ENCODE results near the gene TFEB. TPM values are rescaled to one million over a fixed set of nuclear protein-coding genes. Genes with fewer than 3 reads are reported as not detected.
A peak's percentile ranks its signal among the peaks of the same experiment; 100 is the strongest.

Gene TFEB
- polyA plus RNA-seq, 4 donors, result 11.5 to 153 (median 27.1) TPM

DNA sequence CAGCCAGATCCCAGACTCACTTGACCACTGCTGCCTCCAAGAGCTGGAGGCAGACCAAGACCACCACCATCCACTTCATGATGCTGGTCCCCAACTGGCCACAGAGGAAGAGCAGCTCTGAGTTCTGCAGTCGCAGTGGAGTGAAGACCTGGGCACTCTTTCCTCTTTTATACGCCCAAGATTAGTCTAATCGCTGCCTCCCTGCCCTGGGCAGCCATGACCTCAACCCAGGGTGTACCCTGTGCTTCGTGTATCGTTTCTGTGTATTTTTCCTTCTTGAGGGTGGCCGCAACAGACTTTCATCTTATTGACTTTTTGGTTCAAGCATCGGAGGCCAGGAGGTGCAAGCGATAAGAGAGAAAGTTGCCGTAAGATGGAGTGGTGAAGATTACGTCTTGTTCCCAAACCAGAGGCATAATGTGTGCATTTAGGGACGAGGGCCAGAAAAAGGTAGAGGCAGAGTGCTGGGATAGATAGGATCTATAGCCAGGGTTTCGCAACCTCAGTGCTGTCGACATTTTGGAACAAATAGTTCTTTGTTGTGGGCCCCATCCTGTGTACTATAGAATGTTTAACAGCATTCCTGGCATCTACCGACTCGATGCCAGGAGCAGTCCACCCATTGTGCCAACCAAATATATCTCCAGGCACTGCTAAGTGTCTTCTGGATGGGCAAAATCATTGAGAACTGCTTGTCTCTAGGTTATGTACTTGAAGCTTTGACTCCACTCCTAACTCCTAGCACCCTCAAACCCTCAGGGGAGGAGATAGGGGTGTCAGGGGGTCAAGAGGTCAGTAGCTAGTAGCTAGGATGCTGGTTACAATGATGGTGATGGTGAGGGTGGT lies 12.1 kb upstream of the TFEB start, which contains the start of gene PGC:
Gene PGC (minus strand): TSS at position 142 of the 846 bp plus-strand sequence. CDS start 63 bp downstream, at position 79.
- WGBS, 3 donors, result 72 to 78% (median 74%) methylated on average over 15 of the region's 15 CpGs
- FAIRE-seq, result no peak

GRCh38 chr6:41746107-41746506 lies 10.7 kb upstream of the TFEB start:
- no peaks in the 10 kb centered on the region for H3K36me3 ChIP-seq (ENCODE audit: control insufficient read depth in 3 of 3, insufficient read depth in 2 of 3, low read depth in 1 of 3, low read length in 3 of 3)
- 42 to 73% (median 60%) methylated on average over 10 of the region's 10 CpGs for WGBS, 3 donors
- H3K27ac ChIP-seq (ENCODE audit: low read depth in 1 of 3, low read length in 2 of 3), result no peak overlapping the region
- no peak overlapping the region for H3K4me3 ChIP-seq (ENCODE audit: low read depth in 1 of 3, low read length in 3 of 3)
- DNase-seq, result no peak
- H3K4me1 ChIP-seq (ENCODE audit: control insufficient read depth in 3 of 3, insufficient read depth in 2 of 3, low read depth in 1 of 3, low read length in 2 of 3), result peaks cover 0 to 12% (median 0%) of the 10 kb centered on the region in 3 donors
- H3K9me3 ChIP-seq (ENCODE audit: control insufficient read depth in 2 of 2, insufficient read depth in 1 of 2, low read depth in 1 of 2, low read length in 1 of 2), result no peaks in the 10 kb centered on the region
- no peaks in the 10 kb centered on the region for H3K27me3 ChIP-seq (ENCODE audit: control insufficient read depth in 3 of 3, insufficient read depth in 3 of 3, low read length in 3 of 3)
- no peak for FAIRE-seq

More for the DNA sequence above, 12.1 kb upstream of the TFEB start, which contains the start of gene PGC:
- Histone ChIP-seq H3K9me3 (ENCODE audit: control insufficient read depth in 2 of 2, insufficient read depth in 1 of 2, low read depth in 1 of 2, low read length in 1 of 2) (no peaks in the 10 kb centered on the region), H3K27ac (ENCODE audit: low read depth in 1 of 3, low read length in 2 of 3) (no peak within 1 kb of the TSS), H3K36me3 (ENCODE audit: control insufficient read depth in 3 of 3, insufficient read depth in 2 of 3, low read depth in 1 of 3, low read length in 3 of 3) (no peaks in the 10 kb centered on the region), H3K27me3 (ENCODE audit: control insufficient read depth in 3 of 3, insufficient read depth in 3 of 3, low read length in 3 of 3) (no peaks in the 10 kb centered on the region), H3K4me1 (ENCODE audit: control insufficient read depth in 3 of 3, insufficient read depth in 2 of 3, low read depth in 1 of 3, low read length in 2 of 3) (no peaks in the 10 kb centered on the region), H3K4me3 (ENCODE audit: low read depth in 1 of 3, low read length in 3 of 3) (no peak within 1 kb of the TSS)
- no peak for DNase-seq

- Histone ChIP-seq H3K9me3 (ENCODE audit: control insufficient read depth in 2 of 2, insufficient read depth in 1 of 2, low read depth in 1 of 2, low read length in 1 of 2) (no peaks in the 10 kb centered on the region), H3K36me3 (ENCODE audit: control insufficient read depth in 3 of 3, insufficient read depth in 2 of 3, low read depth in 1 of 3, low read length in 3 of 3) (no peaks in the 10 kb centered on the region), H3K27me3 (ENCODE audit: control insufficient read depth in 3 of 3, insufficient read depth in 3 of 3, low read length in 3 of 3) (no peaks in the 10 kb centered on the region), H3K4me3 (ENCODE audit: low read depth in 1 of 3, low read length in 3 of 3) (no peak overlapping the region), H3K27ac (ENCODE audit: low read depth in 1 of 3, low read length in 2 of 3) (no peak overlapping the region), H3K4me1 (ENCODE audit: control insufficient read depth in 3 of 3, insufficient read depth in 2 of 3, low read depth in 1 of 3, low read length in 2 of 3) (peaks cover 0 to 20% (median 2%) of the 10 kb centered on the region in 3 donors)
- FAIRE-seq, result no peak
- DNase-seq, result no peak
- 89 to 91% (median 90%) methylated on average over 7 of the region's 7 CpGs for WGBS, 3 donors
These were observed 8.9 kb upstream of the TFEB start for GRCh38 chr6:41744236-41744787.

DNA sequence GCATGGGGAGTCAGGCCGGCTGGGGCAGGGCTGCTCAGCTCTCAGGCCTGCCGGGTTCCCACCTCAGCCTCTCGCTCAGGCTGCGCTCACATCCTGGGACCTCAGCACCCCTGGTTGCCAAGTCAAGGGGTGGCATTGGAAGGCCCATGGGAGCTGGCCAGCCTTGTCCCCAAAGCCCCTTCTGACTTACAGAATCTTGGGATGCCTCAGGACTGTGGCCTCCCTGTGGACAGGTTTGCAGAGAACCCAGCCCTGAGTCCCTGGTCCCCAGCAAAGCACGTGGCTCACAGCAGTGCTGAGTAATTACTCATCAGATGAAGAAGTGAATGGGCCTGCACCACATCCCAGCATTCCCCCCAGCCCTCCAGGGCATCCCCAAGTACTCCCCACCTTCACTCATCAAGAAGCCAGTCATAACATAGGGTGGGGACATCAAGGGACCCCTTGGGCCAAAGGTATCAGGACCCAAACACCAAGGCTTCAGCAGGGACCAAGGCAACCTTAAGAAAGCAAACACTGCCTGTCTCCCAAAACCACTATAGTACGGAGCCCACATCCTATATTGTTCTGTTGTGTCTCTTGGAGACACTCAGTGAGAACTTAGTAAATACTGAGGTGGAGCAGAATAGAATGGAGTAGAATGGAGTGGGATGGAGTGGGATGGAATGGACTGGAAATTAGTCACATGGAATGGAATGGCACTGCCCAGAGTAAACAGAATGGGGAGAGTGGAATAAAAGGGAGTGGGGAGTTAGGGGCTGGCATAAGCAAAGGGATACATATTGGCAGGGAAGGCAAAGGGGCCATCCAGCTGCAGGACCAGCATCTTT lies 8.2 kb upstream of the TFEB start:
- FAIRE-seq (no peak), DNase-seq (no peak)
- Histone ChIP-seq H3K27ac (ENCODE audit: low read depth in 1 of 3, low read length in 2 of 3) (no peak overlapping the region), H3K9me3 (ENCODE audit: control insufficient read depth in 2 of 2, insufficient read depth in 1 of 2, low read depth in 1 of 2, low read length in 1 of 2) (no peaks in the 10 kb centered on the region), H3K4me1 (ENCODE audit: control insufficient read depth in 3 of 3, insufficient read depth in 2 of 3, low read depth in 1 of 3, low read length in 2 of 3) (peaks cover 0 to 25% (median 2%) of the 10 kb centered on the region in 3 donors), H3K27me3 (ENCODE audit: control insufficient read depth in 3 of 3, insufficient read depth in 3 of 3, low read length in 3 of 3) (no peaks in the 10 kb centered on the region), H3K4me3 (ENCODE audit: low read depth in 1 of 3, low read length in 3 of 3) (no peak overlapping the region), H3K36me3 (ENCODE audit: control insufficient read depth in 3 of 3, insufficient read depth in 2 of 3, low read depth in 1 of 3, low read length in 3 of 3) (no peaks in the 10 kb centered on the region)
- 87 to 95% (median 94%) methylated on average over 6 of the region's 6 CpGs for WGBS, 3 donors

DNA sequence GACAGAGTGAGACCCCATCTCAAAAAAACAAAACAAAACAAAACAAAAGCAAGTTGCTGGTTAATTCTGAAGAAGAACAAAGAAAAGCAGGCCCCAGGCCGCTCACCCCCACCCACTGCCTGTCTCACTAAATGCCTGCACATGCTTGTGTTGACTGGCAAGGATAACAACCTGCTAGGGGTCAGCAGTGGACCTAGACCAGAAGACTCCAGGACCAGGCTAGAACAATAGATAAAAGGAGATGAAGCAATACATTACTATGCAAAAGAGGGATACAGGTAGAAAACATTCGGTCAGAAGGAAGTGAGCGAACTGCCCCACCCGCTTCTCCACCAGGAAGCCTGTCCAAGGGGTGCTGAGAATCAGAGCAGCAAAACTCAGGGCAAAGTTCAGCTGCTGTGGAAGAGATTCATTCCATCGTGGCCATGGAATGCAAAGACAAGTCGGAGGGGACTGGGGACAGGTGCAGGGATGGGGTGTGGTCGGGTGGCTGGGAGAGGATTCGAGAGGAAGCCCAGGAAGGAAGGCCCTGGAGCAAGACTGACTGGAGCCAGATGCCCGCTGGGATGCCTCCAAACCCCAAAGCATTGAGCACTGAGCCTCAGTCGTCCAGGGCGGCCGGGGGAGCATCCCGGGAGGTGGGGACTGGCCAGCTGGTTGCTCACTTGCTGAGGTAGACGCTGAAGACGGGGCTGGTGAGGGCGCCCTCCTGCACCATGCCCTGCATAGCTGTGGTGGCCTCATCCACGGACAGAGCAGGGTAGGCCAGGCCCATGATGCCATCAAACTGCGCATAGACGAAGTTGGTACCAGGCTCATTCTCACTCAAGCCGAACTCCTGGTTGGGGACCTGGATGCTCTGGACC lies 6.5 kb upstream of the TFEB start:
- Histone ChIP-seq H3K4me1 (ENCODE audit: control insufficient read depth in 3 of 3, insufficient read depth in 2 of 3, low read depth in 1 of 3, low read length in 2 of 3) (peaks cover 0 to 25% (median 2%) of the 10 kb centered on the region in 3 donors), H3K4me3 (ENCODE audit: low read depth in 1 of 3, low read length in 3 of 3) (no peak overlapping the region), H3K36me3 (ENCODE audit: control insufficient read depth in 3 of 3, insufficient read depth in 2 of 3, low read depth in 1 of 3, low read length in 3 of 3) (no peaks in the 10 kb centered on the region), H3K9me3 (ENCODE audit: control insufficient read depth in 2 of 2, insufficient read depth in 1 of 2, low read depth in 1 of 2, low read length in 1 of 2) (no peaks in the 10 kb centered on the region), H3K27ac (ENCODE audit: low read depth in 1 of 3, low read length in 2 of 3) (peak overlapping the region; percentile 58 to 82 (median 77)), H3K27me3 (ENCODE audit: control insufficient read depth in 3 of 3, insufficient read depth in 3 of 3, low read length in 3 of 3) (no peaks in the 10 kb centered on the region)
- FAIRE-seq, result no peak
- 68 to 75% (median 68%) methylated on average over 19 to 20 of the region's 20 CpGs for WGBS, 3 donors
- peak; percentile 91 to 92 for DNase-seq

DNA sequence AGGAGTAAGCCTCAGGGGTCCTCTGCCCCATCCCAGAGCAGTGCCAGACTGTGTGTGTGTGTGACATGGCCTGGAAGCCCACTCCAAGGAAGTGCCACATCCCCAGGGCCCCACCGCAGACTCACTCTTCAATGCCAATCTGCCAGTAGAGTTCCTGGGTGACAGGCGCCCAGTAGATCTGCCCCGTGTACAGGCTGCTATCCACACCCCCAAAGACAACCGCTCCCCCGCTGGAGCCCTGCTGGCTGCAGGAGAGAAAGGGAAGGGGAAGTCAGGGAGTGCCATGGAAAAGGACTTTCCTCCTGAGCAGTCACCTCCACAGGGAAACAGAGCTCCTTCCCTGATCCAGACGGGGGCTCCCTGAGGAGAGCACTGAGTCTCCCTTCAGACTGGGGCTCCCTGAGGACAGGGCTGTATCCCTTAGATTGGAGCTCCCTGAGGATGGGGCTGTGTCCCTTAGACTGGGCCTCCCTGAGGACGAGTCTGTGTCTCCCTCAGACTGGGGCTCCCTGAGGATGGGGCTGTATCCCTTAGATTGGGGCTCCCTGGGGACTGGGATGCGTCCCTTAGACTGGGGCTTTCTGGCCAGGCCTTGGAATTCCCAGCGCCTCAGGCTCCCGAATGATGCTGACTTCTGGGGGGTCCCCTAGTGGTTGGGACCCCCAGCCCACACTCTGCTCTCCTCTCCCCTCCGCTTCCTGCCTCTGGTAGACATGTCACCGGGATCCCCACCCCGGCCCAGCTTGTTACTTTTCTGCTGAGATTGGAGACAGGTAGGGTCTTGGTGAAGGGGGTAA lies 5.2 kb upstream of the TFEB start:
- Histone ChIP-seq H3K27ac (ENCODE audit: low read depth in 1 of 3, low read length in 2 of 3) (peak overlapping the region in 2 of 3 donors; percentile 77 to 82), H3K4me3 (ENCODE audit: low read depth in 1 of 3, low read length in 3 of 3) (no peak overlapping the region), H3K27me3 (ENCODE audit: control insufficient read depth in 3 of 3, insufficient read depth in 3 of 3, low read length in 3 of 3) (no peaks in the 10 kb centered on the region), H3K4me1 (ENCODE audit: control insufficient read depth in 3 of 3, insufficient read depth in 2 of 3, low read depth in 1 of 3, low read length in 2 of 3) (peaks cover 2 to 38% (median 6%) of the 10 kb centered on the region in 3 donors), H3K36me3 (ENCODE audit: control insufficient read depth in 3 of 3, insufficient read depth in 2 of 3, low read depth in 1 of 3, low read length in 3 of 3) (no peaks in the 10 kb centered on the region), H3K9me3 (ENCODE audit: control insufficient read depth in 2 of 2, insufficient read depth in 1 of 2, low read depth in 1 of 2, low read length in 1 of 2) (no peaks in the 10 kb centered on the region)
- 75 to 82% (median 77%) methylated on average over 13 of the region's 13 CpGs for WGBS, 3 donors
- no peak for FAIRE-seq
- DNase-seq, result no peak

- 78 to 90% (median 88%) methylated on average over 4 of the region's 4 CpGs for WGBS, 3 donors
- Histone ChIP-seq H3K4me3 (ENCODE audit: low read depth in 1 of 3, low read length in 3 of 3) (no peak overlapping the region), H3K36me3 (ENCODE audit: control insufficient read depth in 3 of 3, insufficient read depth in 2 of 3, low read depth in 1 of 3, low read length in 3 of 3) (no peaks in the 10 kb centered on the region)
These were observed 3.6 kb upstream of the TFEB start for GRCh38 chr6:41739041-41739440.

More at GRCh38 chr6:41739041-41739440, 3.6 kb upstream of the TFEB start:
- no peak for FAIRE-seq
- DNase-seq, result no peak
- H3K4me1 ChIP-seq (ENCODE audit: control insufficient read depth in 3 of 3, insufficient read depth in 2 of 3, low read depth in 1 of 3, low read length in 2 of 3), result peaks cover 2 to 38% (median 6%) of the 10 kb centered on the region in 3 donors
- no peak overlapping the region for H3K27ac ChIP-seq (ENCODE audit: low read depth in 1 of 3, low read length in 2 of 3)
- H3K27me3 ChIP-seq (ENCODE audit: control insufficient read depth in 3 of 3, insufficient read depth in 3 of 3, low read length in 3 of 3), result no peaks in the 10 kb centered on the region
- no peaks in the 10 kb centered on the region for H3K9me3 ChIP-seq (ENCODE audit: control insufficient read depth in 2 of 2, insufficient read depth in 1 of 2, low read depth in 1 of 2, low read length in 1 of 2)
